ENCODE data around the gene PLA2G2F.

DNA sequence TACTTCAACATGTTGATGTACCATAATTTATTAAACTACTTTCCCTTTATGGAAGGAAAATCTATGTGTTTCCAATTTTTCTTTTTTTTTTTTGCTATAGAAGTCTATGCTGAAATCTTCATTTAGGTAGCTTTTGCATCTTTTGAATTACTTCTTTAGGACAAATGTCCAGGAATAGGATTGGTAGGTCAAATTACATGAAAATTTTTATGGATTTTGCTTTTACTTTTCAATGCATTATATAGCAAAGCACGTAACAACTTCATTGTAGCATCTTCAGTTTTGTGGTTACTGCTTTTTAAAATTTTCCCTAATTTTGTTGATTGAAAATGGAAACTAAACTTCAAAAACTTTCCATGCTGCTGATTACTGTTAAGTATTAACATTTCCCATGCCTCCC, 59.2 kb downstream of the PLA2G2F start:
- TF ChIP-seq, protein P1, sequence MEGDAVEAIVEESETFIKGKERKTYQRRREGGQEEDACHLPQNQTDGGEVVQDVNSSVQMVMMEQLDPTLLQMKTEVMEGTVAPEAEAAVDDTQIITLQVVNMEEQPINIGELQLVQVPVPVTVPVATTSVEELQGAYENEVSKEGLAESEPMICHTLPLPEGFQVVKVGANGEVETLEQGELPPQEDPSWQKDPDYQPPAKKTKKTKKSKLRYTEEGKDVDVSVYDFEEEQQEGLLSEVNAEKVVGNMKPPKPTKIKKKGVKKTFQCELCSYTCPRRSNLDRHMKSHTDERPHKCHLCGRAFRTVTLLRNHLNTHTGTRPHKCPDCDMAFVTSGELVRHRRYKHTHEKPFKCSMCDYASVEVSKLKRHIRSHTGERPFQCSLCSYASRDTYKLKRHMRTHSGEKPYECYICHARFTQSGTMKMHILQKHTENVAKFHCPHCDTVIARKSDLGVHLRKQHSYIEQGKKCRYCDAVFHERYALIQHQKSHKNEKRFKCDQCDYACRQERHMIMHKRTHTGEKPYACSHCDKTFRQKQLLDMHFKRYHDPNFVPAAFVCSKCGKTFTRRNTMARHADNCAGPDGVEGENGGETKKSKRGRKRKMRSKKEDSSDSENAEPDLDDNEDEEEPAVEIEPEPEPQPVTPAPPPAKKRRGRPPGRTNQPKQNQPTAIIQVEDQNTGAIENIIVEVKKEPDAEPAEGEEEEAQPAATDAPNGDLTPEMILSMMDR (IDR thresholded peaks at IDR 0.05): no peak
- no peak for TF ChIP-seq POLR2AphosphoS5 (IDR thresholded peaks at IDR 0.05; ENCODE audit: low read depth, low read length)
- TF ChIP-seq, protein P2, sequence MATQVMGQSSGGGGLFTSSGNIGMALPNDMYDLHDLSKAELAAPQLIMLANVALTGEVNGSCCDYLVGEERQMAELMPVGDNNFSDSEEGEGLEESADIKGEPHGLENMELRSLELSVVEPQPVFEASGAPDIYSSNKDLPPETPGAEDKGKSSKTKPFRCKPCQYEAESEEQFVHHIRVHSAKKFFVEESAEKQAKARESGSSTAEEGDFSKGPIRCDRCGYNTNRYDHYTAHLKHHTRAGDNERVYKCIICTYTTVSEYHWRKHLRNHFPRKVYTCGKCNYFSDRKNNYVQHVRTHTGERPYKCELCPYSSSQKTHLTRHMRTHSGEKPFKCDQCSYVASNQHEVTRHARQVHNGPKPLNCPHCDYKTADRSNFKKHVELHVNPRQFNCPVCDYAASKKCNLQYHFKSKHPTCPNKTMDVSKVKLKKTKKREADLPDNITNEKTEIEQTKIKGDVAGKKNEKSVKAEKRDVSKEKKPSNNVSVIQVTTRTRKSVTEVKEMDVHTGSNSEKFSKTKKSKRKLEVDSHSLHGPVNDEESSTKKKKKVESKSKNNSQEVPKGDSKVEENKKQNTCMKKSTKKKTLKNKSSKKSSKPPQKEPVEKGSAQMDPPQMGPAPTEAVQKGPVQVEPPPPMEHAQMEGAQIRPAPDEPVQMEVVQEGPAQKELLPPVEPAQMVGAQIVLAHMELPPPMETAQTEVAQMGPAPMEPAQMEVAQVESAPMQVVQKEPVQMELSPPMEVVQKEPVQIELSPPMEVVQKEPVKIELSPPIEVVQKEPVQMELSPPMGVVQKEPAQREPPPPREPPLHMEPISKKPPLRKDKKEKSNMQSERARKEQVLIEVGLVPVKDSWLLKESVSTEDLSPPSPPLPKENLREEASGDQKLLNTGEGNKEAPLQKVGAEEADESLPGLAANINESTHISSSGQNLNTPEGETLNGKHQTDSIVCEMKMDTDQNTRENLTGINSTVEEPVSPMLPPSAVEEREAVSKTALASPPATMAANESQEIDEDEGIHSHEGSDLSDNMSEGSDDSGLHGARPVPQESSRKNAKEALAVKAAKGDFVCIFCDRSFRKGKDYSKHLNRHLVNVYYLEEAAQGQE (IDR thresholded peaks at IDR 0.05; ENCODE audit: insufficient read depth in 1 of 2, low read depth in 2 of 2, low read length in 1 of 2): no peak
- no peak for TF ChIP-seq SIN3A (IDR thresholded peaks at IDR 0.05; ENCODE audit: borderline replicate concordance, insufficient read depth, low read depth, low read length)
- TF ChIP-seq TCF7L2 (IDR thresholded peaks at IDR 0.05; ENCODE audit: low read depth, low read length): no peak
